Mesenchymal stem cell (in vitro differentiated cells and primary cell): ENCODE data around the gene SNX10.

Source experiments
- DNase-seq: peaks from one replicate; pipeline ENCODE4 v3.0.0-alpha.2; 2013
- H2AFZ ChIP-seq: one replicate; pipeline ENCODE4 v1.6.1; 2013; ENCODE audit warnings: low read depth, mild to moderate bottlenecking, control low read depth, inconsistent platforms, low read length, moderate library complexity
- H2AK5ac ChIP-seq: 2 replicates; pipeline ENCODE4 v1.6.1; 2013; ENCODE audit warnings: low read length, moderate library complexity, mild to moderate bottlenecking, inconsistent platforms; ENCODE audit not compliant: severe bottlenecking
- H2BK120ac ChIP-seq: one replicate; pipeline ENCODE4 v1.6.1; 2013; ENCODE audit warnings: low read depth, mild to moderate bottlenecking, inconsistent platforms, low read length, moderate library complexity
- H2BK12ac ChIP-seq, 2 experiments: one replicate each; pipeline ENCODE4 v1.6.1; 2013; ENCODE audit warnings: inconsistent platforms in 2 of 2, low read length in 2 of 2, mild to moderate bottlenecking in 2 of 2, moderate library complexity in 2 of 2, control low read depth in 1 of 2
- H2BK15ac ChIP-seq: one replicate; pipeline ENCODE4 v1.6.1; 2013; ENCODE audit warnings: mild to moderate bottlenecking, low read depth, inconsistent platforms; ENCODE audit not compliant: poor library complexity, severe bottlenecking
- H2BK5ac ChIP-seq: 2 replicates; pipeline ENCODE4 v1.6.1; 2013; ENCODE audit warnings: low read depth, mild to moderate bottlenecking, low read length, control low read depth, inconsistent platforms; ENCODE audit not compliant: poor library complexity, severe bottlenecking
- H3K14ac ChIP-seq, 2 experiments: one replicate each; pipeline ENCODE4 v1.6.1; 2013; ENCODE audit warnings: inconsistent platforms in 2 of 2, low read length in 2 of 2, control low read depth in 1 of 2, mild to moderate bottlenecking in 1 of 2, moderate library complexity in 1 of 2
- H3K18ac ChIP-seq, 2 experiments: one replicate each; pipeline ENCODE4 v1.6.1; 2013; ENCODE audit warnings: inconsistent platforms in 2 of 2, low read length in 2 of 2, control low read depth in 1 of 2, low read depth in 1 of 2, mild to moderate bottlenecking in 1 of 2
- H3K23ac ChIP-seq, 2 experiments: one replicate each; pipeline ENCODE4 v1.6.1; 2013; ENCODE audit warnings: inconsistent platforms in 2 of 2, low read length in 2 of 2, mild to moderate bottlenecking in 2 of 2, moderate library complexity in 2 of 2, control low read depth in 1 of 2
- H3K27ac ChIP-seq: 2 replicates; pipeline ENCODE4 v1.5.1; 2013; ENCODE audit warnings: mild to moderate bottlenecking, moderate library complexity, low read length, control low read depth, inconsistent platforms; ENCODE audit not compliant: poor library complexity, severe bottlenecking
- H3K27me3 ChIP-seq, 2 experiments: 2 replicates each; pipeline versions ENCODE4 v1.6.1 to v1.7.0; 2013; ENCODE audit warnings: low read length in 2 of 2, mild to moderate bottlenecking in 2 of 2, moderate library complexity in 2 of 2, control low read depth in 1 of 2, inconsistent platforms in 1 of 2; ENCODE audit not compliant: control insufficient read depth in 1 of 2, insufficient read depth in 1 of 2
- H3K36me3 ChIP-seq, 2 experiments: 2 replicates each; pipeline versions ENCODE4 v1.6.1 to v1.7.0; 2013; ENCODE audit warnings: low read length in 2 of 2, control low read depth in 1 of 2, inconsistent platforms in 1 of 2, low read depth in 1 of 2, mild to moderate bottlenecking in 1 of 2; ENCODE audit not compliant: insufficient read depth in 2 of 2, control insufficient read depth in 1 of 2
- H3K4ac ChIP-seq, 2 experiments: one replicate each; pipeline ENCODE4 v1.6.1; 2013; ENCODE audit warnings: inconsistent platforms in 2 of 2, low read length in 2 of 2, mild to moderate bottlenecking in 2 of 2, moderate library complexity in 2 of 2, control low read depth in 1 of 2, low read depth in 1 of 2
- H3K4me1 ChIP-seq: 2 replicates; pipeline ENCODE4 v1.6.1; 2013; ENCODE audit warnings: low read depth, low read length, control low read depth; ENCODE audit not compliant: control insufficient read depth, insufficient read depth
- H3K4me2 ChIP-seq: 2 replicates; pipeline ENCODE4 v1.6.1; 2013; ENCODE audit warnings: low read length, mild to moderate bottlenecking, inconsistent platforms; ENCODE audit not compliant: poor library complexity, severe bottlenecking
- H3K4me3 ChIP-seq, 2 experiments: 2 replicates each; pipeline versions ENCODE4 v1.5.1 to v1.7.0; 2013; ENCODE audit warnings: low read length in 2 of 2, mild to moderate bottlenecking in 2 of 2, control low read depth in 1 of 2, low read depth in 1 of 2; ENCODE audit not compliant: insufficient read depth in 1 of 2
- H3K79me1 ChIP-seq: replicated peaks from 2 replicates; pipeline ENCODE4 v1.6.1; 2013; ENCODE audit warnings: mild to moderate bottlenecking, control low read depth, low read length, inconsistent platforms; ENCODE audit not compliant: poor library complexity, severe bottlenecking
- H3K9ac ChIP-seq: 2 replicates; pipeline ENCODE4 v1.7.0; 2013; ENCODE audit warnings: mild to moderate bottlenecking, low read length, moderate library complexity
- H3K9me3 ChIP-seq: 2 replicates; pipeline ENCODE4 v1.7.0; 2013; ENCODE audit warnings: mild to moderate bottlenecking, low read length; ENCODE audit not compliant: control insufficient read depth
- H4K8ac ChIP-seq: one replicate; pipeline ENCODE4 v1.6.1; 2013; ENCODE audit warnings: inconsistent platforms, mild to moderate bottlenecking, low read length, moderate library complexity
- H4K91ac ChIP-seq: one replicate; pipeline ENCODE4 v1.6.1; 2013; ENCODE audit warnings: mild to moderate bottlenecking, low read length, inconsistent platforms
- WGBS: methylation state at CpG from one replicate; pipeline ENCODE4 v1.1.7; 2013; ENCODE audit warnings: mixed read lengths; 5-methylcytosine and 5-hydroxymethylcytosine counted together

The SNX10 gene

GRCh38 chr7:26361637-26362036, 70.0 kb downstream of the SNX10 start:
- Histone ChIP-seq H3K4ac (no peak overlapping the region), H3K14ac (no peak overlapping the region)

GRCh38 chr7:26363465-26363864, 71.8 kb downstream of the SNX10 start:
- Histone ChIP-seq H2BK12ac (no peak overlapping the region), H3K27me3 (no peaks in the 10 kb centered on the region), H4K8ac (no peak overlapping the region), H3K4me3 (no peak overlapping the region), H2BK15ac (no peak overlapping the region), H2BK120ac (no peak overlapping the region), H3K9me3 (no peaks in the 10 kb centered on the region), H3K4me1 (peaks cover 7% of the 10 kb centered on the region), H3K27ac (no peak overlapping the region), H3K36me3 (no peaks in the 10 kb centered on the region), H2BK5ac (no peak overlapping the region), H4K91ac (no peak overlapping the region), H3K79me1 (no peaks in the 10 kb centered on the region), H3K4me2 (no peak overlapping the region), H3K14ac (no peak overlapping the region), H3K9ac (no peak overlapping the region), H3K4ac (no peak overlapping the region), H3K18ac (no peak overlapping the region), H2AK5ac (no peak overlapping the region), H3K23ac (no peak overlapping the region), H2AFZ (no peak overlapping the region)
- no peak for DNase-seq
- WGBS, result 88% methylated on average over 4 of the region's 7 CpGs

More at GRCh38 chr7:26361637-26362036, 70.0 kb downstream of the SNX10 start:
- Histone ChIP-seq H3K36me3 (no peaks in the 10 kb centered on the region), H2BK15ac (no peak overlapping the region), H3K4me1 (peaks cover 2% of the 10 kb centered on the region), H3K27ac (no peak overlapping the region), H4K8ac (no peak overlapping the region), H3K23ac (no peak overlapping the region), H3K18ac (no peak overlapping the region), H4K91ac (no peak overlapping the region), H3K4me2 (no peak overlapping the region), H2BK120ac (no peak overlapping the region), H3K9me3 (no peaks in the 10 kb centered on the region), H3K9ac (no peak overlapping the region), H2AK5ac (no peak overlapping the region), H3K27me3 (no peaks in the 10 kb centered on the region), H2BK5ac (no peak overlapping the region), H2BK12ac (no peak overlapping the region), H3K4me3 (no peak overlapping the region), H3K79me1 (no peaks in the 10 kb centered on the region), H2AFZ (no peak overlapping the region)
- WGBS, result 84% methylated on average over 3 of the region's 3 CpGs
- no peak for DNase-seq

- no peak overlapping the region for H4K91ac ChIP-seq
- H3K23ac ChIP-seq, result no peak overlapping the region
- peak overlapping the region; percentile 26 for H3K4me2 ChIP-seq
- no peaks in the 10 kb centered on the region for H3K79me1 ChIP-seq
- DNase-seq, result peak; percentile 76
- H3K4me1 ChIP-seq, result peaks cover 7% of the 10 kb centered on the region
- no peak overlapping the region for H2BK15ac ChIP-seq
- H3K27me3 ChIP-seq, result no peaks in the 10 kb centered on the region
- no peak overlapping the region for H2BK12ac ChIP-seq
- H3K14ac ChIP-seq, result no peak overlapping the region
- H2AFZ ChIP-seq, result no peak overlapping the region
- no peak overlapping the region for H4K8ac ChIP-seq
- no peaks in the 10 kb centered on the region for H3K9me3 ChIP-seq
- no peak overlapping the region for H2BK120ac ChIP-seq
- H3K4ac ChIP-seq, result no peak overlapping the region
- H3K27ac ChIP-seq, result peak overlapping the region; percentile 61
- WGBS, result 46% methylated on average over 13 of the region's 13 CpGs
- H3K18ac ChIP-seq, result no peak overlapping the region
- no peak overlapping the region for H2AK5ac ChIP-seq
- no peak overlapping the region for H3K4me3 ChIP-seq
- H3K36me3 ChIP-seq, result no peaks in the 10 kb centered on the region
- no peak overlapping the region for H2BK5ac ChIP-seq
- peak overlapping the region; percentile 26 for H3K9ac ChIP-seq
These were observed 73.6 kb downstream of the SNX10 start for GRCh38 chr7:26365077-26365900.

GRCh38 chr7:26365901-26366275, 74.2 kb downstream of the SNX10 start:
- Histone ChIP-seq H3K18ac (no peak overlapping the region), H2AFZ (no peak overlapping the region), H2AK5ac (no peak overlapping the region), H3K9me3 (no peaks in the 10 kb centered on the region), H2BK120ac (no peak overlapping the region), H3K4me1 (peaks cover 7% of the 10 kb centered on the region), H4K91ac (no peak overlapping the region), H2BK5ac (no peak overlapping the region), H3K4ac (no peak overlapping the region), H3K27me3 (no peaks in the 10 kb centered on the region), H2BK15ac (no peak overlapping the region), H3K36me3 (no peaks in the 10 kb centered on the region), H3K79me1 (no peaks in the 10 kb centered on the region), H3K23ac (no peak overlapping the region), H3K9ac (peak overlapping the region; percentile 26), H3K4me2 (no peak overlapping the region), H3K4me3 (no peak overlapping the region), H4K8ac (no peak overlapping the region), H2BK12ac (no peak overlapping the region), H3K27ac (peak overlapping the region; percentile 61), H3K14ac (no peak overlapping the region)
- no peak for DNase-seq
